ENCODE data around the gene FAM20C.
"Not testable (repeated sequence)": the region's sequence is repeated elsewhere in the genome, so short reads cannot be mapped to it uniquely, and the experiment has no call there.

FAM20C gene

GRCh38 chr7:259191-259505, 66.8 kb downstream of the FAM20C start:
- DNase-seq (ENCODE audit: low read depth), result no peak

DNA sequence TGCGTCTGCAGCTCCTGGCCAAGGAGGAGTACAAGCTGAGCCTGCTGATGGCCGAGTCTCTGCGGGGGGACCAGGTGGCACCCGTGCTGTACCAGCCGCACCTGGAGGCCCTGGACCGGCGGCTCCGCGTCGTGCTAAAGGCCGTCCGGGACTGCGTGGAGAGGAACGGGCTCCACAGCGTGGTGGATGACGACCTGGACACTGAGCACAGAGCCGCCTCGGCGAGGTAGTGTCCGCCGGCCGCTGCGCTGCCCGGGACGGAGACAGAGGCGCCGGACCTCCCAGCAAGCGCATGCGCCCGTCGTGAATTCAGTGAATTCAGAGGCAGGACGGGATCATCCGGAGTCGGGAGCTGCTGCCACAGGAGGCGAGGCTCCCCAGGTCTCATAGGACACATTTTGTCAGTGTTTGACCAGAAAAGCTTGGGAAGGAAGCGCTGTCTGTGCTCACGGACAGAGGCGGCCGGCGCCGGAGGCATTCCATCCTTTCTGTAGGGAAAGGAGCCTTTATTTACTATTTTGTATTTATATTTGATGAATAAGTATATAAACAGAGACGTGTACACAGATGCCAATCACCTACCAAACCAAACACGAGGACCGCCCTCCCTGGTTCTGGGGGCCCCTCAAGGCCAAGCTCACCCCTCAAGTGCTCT, 67.5 kb downstream of the FAM20C start:
- no peak for DNase-seq (ENCODE audit: low read depth)

- no peak for DNase-seq (ENCODE audit: low read depth)
These were observed 68.3 kb downstream of the FAM20C start for GRCh38 chr7:260441-261281.

GRCh38 chr7:261341-262250, 69.2 kb downstream of the FAM20C start:
- DNase-seq (ENCODE audit: low read depth), result no peak

DNA sequence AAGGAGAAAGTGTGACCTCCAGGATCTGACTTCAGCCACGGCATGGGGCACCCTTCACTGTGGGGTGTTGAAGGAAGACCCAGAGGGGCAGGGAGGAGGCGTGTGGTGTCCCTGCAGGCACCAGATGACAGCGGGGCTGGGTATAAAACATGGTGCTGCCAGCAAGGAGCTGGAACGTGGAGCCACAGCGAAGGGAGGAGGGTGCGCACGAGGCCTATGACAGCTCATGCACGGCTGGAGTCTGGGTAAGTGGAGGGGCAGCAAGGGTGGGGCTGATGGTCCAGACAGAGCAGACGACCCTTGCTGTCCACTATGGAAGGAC, 69.8 kb downstream of the FAM20C start:
- no peak for DNase-seq (ENCODE audit: low read depth)

DNA sequence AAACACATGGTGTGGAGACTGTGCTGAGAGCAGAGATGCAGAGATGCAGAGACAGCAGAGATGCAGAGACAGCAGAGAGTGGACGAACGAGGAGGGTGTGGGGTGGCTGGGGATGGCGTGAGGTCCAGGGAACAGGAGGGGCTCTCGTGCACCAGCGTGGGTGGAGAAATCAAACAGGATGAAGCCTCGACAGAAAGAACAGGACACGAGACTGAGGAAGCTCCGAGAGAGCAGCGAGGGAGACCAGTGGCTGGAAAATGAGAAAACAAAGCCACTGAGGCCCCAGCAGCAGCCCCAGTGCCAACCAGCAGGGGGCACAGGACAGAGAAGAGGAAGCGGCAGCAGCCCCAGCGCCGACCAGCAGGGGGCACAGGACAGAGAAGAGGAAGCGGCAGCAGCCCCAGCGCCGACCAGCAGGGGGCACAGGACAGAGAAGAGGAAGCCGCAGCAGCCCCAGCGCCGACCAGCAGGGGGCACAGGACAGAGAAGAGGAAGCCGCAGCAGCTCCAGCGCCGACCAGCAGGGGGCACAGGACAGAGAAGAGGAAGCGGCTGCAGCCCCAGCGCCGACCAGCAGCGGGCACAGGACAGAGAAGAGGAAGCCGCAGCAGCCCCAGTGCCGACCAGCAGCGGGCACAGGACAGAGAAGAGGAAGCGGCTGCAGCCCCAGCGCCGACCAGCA, 70.4 kb downstream of the FAM20C start:
- not testable (repeated sequence) for DNase-seq (ENCODE audit: low read depth)

GRCh38 chr7:263483-264351, 71.3 kb downstream of the FAM20C start:
- not testable (repeated sequence) for DNase-seq (ENCODE audit: low read depth)

GRCh38 chr7:264541-265191, 72.3 kb downstream of the FAM20C start:
- no peak for DNase-seq (ENCODE audit: low read depth)

DNA sequence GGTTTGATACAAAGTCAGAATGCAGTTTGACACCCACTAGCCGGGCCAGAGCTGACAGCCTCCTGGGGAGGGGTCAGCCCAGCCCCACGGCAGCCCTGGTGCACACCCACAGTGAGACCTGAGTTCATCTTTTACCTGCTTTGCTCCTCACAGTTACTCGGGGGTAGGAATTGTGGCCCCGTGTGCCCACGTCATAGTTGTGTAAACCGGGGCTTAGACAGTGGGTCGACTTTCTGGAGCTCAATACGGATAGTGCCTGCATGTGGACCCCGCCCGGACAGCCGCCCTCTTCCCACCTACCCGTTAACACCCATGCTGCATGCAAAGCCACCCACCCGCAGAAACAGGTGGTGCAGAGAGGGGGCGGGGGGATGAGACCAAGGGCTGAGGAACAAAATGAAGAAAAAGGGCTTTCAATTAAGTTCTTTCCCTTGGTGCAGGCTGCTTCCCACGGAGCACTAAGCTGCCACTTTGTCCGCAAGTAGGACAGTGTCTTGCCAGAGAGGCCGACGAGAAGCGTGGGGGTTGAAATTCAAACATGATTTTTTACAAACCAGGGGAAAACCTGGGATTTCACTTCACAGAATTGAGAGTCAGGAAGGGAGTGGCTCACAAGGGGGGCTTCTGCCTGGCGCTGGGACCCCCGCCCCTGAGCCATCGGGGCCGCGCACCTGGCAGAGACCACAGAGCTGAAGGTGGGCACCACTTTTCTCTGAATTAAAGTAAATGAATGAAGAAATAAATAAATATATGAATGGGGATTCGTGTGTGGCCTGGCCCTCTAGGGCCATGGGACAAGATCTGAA, 73.0 kb downstream of the FAM20C start:
- DNase-seq (ENCODE audit: low read depth), result no peak

DNA sequence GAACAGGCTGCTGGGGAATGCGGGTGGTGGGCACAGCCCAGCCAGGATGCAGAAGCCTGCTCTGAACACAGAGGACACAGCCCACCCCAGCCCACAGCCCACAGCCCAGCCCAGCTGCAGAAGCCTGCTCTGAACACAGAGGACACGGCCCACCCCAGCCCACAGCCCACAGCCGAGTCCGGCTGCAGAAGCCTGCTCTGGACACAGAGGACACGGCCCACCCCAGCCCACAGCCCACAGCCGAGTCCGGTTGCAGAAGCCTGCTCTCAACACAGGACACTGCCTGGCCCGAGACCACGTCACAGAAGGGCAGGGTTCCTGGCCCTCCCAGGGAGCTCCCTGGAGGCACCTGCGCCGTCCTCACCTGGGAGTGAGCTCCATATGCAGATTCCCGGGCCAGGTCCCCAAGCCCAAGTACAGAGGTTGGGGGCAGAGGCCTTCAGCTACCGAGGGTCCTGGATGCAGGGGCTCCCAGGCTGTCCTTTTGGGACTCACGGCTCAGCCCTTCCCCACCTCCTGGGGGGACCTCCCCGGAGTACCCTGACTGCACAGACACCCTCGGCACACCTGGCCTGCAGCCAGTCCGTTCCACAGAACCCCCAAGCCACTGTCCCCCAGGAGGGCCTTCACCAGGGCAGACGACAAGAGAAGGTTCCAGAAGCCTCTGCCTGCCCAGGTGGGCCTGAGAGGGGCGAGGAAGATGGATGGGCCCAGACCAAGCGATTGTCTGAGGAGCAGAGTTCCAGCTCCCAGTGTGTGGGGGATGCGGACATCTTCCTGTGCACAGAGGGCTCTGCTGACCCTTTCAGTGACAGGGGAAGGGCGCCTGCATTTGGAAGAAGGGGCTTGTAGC, 73.9 kb downstream of the FAM20C start:
- DNase-seq (ENCODE audit: low read depth), result no peak

DNA sequence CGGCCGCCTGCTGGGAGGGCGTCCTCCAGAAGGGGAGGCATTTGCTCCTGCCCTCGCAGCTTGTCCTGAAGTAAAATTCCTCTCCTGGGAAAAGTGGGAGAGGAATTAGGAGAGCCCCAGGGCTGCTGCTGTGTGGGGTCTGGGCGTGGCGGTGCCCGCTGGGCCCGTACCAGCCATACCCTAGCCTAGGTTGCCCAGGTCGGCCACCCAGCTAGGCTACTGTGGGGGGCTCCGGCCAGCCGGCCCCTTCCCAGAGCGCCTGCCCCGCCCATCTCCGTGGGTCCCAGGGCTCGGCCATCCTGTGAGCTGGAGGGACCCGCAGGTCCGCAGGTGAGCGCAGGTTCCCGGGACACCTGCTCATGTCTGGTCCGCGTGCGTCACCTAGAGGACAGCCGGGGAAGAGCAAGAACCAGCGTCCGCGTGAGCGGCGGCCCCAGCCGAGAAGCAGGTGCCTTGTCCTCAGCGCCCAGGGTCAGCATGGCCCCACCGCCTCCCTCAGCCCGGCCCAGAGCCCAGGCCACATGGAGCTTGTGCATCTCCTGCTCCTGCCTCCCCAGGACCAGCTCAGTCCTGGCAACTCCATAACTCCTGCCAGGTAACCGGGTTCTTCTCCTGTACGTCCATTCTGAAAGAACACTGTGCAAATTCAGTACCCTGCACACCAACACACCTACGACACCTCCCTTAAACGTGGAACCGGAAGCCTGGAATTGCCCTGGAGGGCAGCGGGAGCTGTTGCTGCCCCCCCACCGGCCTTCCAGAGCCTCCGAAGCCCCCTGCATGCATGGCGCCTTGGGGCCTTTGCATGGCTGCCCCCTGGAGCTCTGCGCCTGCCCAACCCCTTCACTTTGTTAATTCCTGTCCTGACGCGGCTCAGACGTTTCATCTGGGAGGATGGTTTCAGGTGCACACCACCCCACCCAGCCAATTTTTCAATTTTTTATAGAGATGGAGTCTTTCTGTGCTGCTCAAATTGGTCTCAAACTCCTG, 74.8 kb downstream of the FAM20C start:
- DNase-seq (ENCODE audit: low read depth), result no peak

GRCh38 chr7:268991-269390, 76.6 kb downstream of the FAM20C start:
- no peak for DNase-seq (ENCODE audit: low read depth)

- DNase-seq (ENCODE audit: low read depth), result no peak
These were observed 77.3 kb downstream of the FAM20C start for GRCh38 chr7:269721-270120.

GRCh38 chr7:270351-270983, 78.1 kb downstream of the FAM20C start:
- DNase-seq (ENCODE audit: low read depth), result no peak

DNA sequence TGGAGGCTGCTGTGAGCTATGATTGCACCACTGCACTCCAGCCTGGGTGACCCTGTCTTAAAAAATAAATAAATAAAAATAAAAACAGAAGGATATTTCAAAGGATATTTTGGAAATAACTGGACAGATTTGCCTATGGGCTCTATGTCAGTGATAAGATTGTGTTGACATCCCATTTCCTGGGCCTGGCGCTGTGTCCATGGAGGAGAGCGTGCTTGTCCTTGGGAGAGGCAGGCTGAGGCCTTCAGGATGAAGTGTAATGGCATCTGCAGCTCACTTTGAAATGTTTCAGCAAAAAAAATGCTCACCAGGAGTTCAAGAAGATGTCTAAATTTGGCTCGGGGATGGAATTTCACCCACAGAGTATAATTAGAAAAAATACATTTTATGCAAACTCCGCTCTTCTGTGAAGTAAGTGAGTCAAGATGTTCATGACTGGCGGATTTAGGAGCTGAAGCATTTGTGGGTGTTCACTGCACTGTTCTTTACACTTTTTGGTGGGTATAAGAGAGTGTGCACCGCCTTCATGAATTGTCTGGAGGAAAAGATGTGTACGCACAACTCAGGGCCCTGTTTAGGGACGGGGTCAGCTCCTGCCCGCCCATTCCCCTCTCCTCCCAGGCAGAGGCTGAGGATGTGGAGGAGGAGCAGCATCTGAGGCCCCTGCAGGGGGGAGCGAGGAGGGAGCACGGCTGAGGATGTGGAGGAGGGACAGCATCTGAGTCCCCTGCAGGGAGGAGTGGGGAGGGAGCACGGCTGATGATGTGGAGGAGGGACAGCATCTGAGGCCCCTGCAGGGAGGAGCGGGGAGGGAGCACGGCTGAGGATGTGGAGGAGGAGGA, 79.1 kb downstream of the FAM20C start:
- DNase-seq (ENCODE audit: low read depth), result no peak

DNA sequence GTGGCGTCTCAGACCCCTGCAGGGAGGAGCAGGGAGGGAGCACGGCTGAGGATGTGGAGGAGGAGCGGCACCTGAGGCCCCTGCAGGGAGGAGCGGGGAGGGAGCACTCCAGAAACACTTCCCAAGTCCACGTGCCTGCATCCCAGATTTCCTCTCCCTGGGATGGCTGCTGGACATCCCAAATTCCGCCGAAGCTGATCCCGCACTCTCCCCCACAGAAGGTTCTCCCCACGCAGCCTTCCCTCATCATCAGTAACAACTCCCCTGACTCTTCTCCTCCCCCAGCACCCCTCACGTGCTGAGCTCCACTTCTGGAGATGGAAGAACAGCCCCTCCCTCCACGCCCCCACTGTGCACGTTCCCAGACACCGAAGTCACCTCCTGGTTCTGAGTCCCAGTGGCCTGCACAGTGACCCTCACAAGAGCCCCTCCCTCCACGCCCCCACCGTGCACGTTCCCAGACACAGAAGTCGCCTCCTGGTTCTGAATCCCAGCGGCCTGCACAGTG, 79.8 kb downstream of the FAM20C start:
- no peak for DNase-seq (ENCODE audit: low read depth)
